GM18526 (cell line): ENCODE results near the gene IQCE.

Experiments
- POLR2A ChIP-seq: IDR thresholded peaks from 3 replicates; pipeline ENCODE4 v1.6.1; 2011; ENCODE audit not compliant: insufficient read length; ENCODE audit errors: extremely low read depth

IQCE gene

DNA sequence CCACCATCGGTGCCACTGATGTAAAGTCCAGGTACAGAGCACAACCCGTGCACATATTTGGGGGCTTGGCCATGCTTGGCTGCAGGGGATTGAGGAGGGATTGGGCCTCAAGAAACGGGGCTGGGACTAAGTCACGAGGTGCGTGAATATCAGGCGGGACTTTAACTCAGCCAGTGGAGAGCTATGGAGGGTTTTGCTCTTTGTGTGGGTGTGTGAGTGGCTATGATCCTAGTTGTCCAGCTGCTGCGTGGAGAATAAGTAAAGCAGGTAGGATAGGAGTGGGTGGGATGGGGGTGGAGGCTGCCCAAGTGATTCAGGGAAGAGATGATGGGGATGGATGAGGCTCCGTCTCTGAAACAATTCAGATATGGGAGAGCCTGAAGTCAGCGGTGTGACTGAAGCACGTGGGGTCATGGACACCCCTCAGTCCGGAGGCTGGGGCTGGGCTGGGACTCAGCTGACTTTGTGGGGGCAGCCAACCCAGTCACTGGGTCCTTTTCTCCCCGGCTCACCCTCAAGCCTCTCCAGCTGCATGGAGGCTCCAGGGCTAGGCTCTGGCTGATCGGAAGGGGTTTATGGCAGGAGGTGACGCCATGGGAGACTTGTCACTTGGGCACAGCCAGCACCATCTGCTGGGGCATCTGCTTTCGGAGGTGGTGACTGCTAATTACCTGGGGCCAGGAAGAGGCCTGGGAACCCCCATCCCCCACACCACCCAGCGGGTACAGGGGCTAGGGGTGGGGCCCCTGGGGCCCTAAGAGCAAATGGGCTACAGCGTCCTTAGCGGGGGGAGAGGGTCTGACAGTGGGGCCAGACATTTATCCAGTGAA lies 40.9 kb upstream of the IQCE start:
- no peak for TF ChIP-seq POLR2A

GRCh38 chr7:2518737-2519118 lies 40.1 kb upstream of the IQCE start:
- no peak for TF ChIP-seq POLR2A

GRCh38 chr7:2519119-2519930 lies 39.5 kb upstream of the IQCE start, which contains the start of gene LFNG:
LFNG (plus strand) TSS chr7:2519774; CDS start chr7:2519862, 88 bp downstream.
- TF ChIP-seq POLR2A: peak; percentile 94

DNA sequence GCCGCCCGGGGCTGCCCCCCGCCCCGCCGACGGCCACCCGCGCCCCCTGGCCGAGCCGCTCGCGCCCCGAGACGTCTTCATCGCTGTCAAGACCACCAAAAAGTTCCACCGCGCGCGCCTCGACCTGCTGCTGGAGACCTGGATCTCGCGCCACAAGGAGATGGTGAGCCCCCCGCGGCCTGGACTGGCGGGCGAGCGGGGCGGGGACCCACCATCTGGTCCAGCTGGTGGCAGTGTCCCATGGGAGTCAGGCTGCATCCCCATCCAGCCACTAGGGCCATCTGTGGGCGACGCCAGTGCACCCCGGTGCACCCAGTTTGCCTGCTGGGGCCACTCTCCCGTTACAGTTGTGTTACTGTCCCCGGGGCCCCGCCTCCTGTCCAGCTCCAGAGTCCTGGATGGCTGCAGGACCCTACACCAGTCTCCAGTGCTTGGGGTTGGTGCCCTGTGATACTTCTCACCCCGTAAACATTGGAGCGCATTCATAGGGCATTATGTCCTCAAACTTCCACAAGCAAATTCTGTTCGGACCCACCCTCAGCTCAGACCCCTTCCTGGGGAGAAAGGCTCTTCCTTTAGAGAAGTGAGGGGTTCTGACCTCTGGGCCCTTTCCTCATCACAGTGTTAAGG lies 38.5 kb upstream of the IQCE start:
- TF ChIP-seq POLR2A: no peak

- TF ChIP-seq POLR2A: no peak
Observed at GRCh38 chr7:2520761-2521290, 38.0 kb upstream of the IQCE start.

DNA sequence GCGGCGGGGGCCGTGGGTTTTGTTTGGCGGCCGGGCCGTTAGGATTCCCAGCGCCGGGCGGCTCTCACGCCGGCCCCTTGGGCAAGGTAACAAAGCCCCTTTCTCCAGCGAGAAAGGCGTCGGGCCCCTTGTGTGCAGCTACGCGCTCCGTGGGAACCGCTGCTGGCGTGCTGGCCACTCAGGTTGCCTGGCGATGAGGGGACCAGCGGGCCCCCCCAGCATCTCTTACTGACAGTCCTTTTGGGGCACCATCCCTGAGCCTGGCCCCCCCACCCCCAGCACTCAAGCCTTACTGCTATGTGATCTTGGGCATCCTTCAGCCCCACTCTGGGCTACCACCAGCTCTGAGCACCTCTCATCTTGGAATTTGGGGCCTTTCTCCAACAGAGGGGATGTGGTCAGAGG lies 37.4 kb upstream of the IQCE start:
- TF ChIP-seq POLR2A: no peak

- TF ChIP-seq POLR2A: no peak
Observed at GRCh38 chr7:2521952-2522591, 36.7 kb upstream of the IQCE start.

DNA sequence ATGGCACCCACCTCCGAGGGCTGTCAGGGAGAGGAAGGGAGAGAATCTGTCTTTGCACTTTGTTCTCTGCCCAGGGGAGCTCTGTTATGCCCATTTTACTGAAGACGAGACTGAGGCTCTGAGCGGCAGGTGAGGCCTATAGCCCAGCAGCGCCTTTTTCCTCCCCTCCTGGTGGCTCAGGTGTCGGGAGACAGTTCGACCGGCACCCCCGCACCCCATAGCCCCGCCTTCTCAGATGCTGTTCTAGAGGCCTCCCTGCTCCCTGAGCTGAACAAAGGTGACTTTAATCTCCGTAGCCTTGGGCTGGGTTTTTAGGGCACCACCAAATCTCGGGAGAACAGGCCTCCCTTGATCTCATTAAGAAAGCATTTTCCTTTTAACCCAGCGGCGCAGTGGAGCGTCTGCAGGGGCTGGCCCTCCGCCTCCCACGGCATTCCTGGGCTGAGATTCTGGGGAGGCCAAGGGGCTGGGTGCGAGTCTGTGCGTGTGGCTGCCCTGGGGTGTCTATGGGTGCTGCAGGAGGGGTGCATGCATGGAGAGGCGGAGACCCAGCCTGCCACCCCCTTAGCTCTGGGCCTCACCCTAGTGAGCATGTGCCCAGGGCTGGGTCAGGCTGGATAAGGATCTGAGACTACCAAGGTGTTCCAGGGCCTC lies 35.9 kb upstream of the IQCE start:
- no peak for TF ChIP-seq POLR2A

DNA sequence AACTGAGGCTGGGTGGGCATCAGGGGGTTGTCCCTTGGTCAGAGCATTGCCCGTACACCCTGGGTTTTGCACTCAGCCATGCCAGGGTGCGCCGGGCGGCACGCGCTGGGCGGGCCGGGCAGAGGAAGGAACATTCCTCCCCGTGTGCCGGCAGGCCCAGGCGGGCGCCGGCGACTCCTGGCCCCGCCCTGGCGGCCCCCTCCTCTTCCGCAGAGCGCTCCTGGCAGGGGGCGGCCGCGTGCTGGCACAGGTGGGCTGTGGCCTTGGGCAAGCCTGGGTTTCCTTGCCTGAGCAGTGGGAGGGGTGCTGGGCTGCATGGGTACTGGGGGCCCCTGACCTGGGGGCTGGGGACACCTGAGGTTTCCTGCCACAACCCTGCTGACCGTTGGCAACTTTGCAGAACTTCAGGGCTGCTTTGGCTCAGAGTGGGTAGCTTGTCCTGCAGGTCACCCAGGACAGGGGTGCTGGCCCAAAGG lies 35.3 kb upstream of the IQCE start:
- no peak for TF ChIP-seq POLR2A

GRCh38 chr7:2523941-2524807 lies 34.6 kb upstream of the IQCE start:
- no peak for TF ChIP-seq POLR2A

GRCh38 chr7:2524808-2525657 lies 33.7 kb upstream of the IQCE start:
- TF ChIP-seq POLR2A: no peak
